ENCODE data around the gene PARVA. TPM values are rescaled to one million over a fixed set of nuclear protein-coding genes. Genes with fewer than 3 reads are reported as not detected.

The PARVA gene
- total RNA-seq, 2 experiments from 2014 or later, result not detected

- intact Hi-C loops (cut with micrococcal nuclease; ENCODE audit: unreplicated experiment), result no loop called here
- CTCF ChIA-PET (ENCODE audit: unreplicated experiment), result no interaction called here
- H3K9me3 ChIP-seq (ENCODE audit: low read length), result no peaks in the 10 kb centered on the region
- no peaks in the 10 kb centered on the region for H4K20me1 ChIP-seq (ENCODE audit: insufficient read depth, low read length)
- no peaks in the 10 kb centered on the region for H3K36me3 ChIP-seq (ENCODE audit: insufficient read depth, low read length)
- H3K27ac ChIP-seq (ENCODE audit: low read depth, low read length, poor library complexity, severe bottlenecking), result no peak overlapping the region
- H3K4me2 ChIP-seq (ENCODE audit: low read length), result no peak overlapping the region
- POLR2A ChIA-PET, result no interaction called here
- no peak for DNase-seq (ENCODE audit: low spot score)
- no peaks in the 10 kb centered on the region for H3K79me2 ChIP-seq (ENCODE audit: insufficient read depth, low read depth, low read length)
- no peaks in the 10 kb centered on the region for H3K9me2 ChIP-seq (ENCODE audit: insufficient read depth, low read length)
- no peak overlapping the region for H3K4me3 ChIP-seq (ENCODE audit: low read depth, low read length, poor library complexity, severe bottlenecking)
- no peak overlapping the region for H2AFZ ChIP-seq (ENCODE audit: low read length)
- no peak for TF ChIP-seq CTCF (conservative IDR thresholded peaks at IDR 0.05; ENCODE audit: low read length)
- no peak for TF ChIP-seq EZH2phosphoT487 (IDR thresholded peaks at IDR 0.05; ENCODE audit: borderline replicate concordance, low read depth, low read length)
- no peaks in the 10 kb centered on the region for H3K4me1 ChIP-seq (ENCODE audit: insufficient read depth, low read length, poor library complexity, severe bottlenecking)
- no TSS peak for BruUV-seq (replicated peaks)
These were observed 25.3 kb downstream of the PARVA start for GRCh38 chr11:12402691-12403120.

GRCh38 chr11:12403122-12403996 lies 26.0 kb downstream of the PARVA start:
- BruUV-seq (replicated peaks), result no TSS peak
- TF ChIP-seq CTCF (conservative IDR thresholded peaks at IDR 0.05; ENCODE audit: low read length) (no peak), EZH2phosphoT487 (IDR thresholded peaks at IDR 0.05; ENCODE audit: borderline replicate concordance, low read depth, low read length) (no peak)
- POLR2A ChIA-PET, result no interaction called here
- Histone ChIP-seq H3K9me2 (ENCODE audit: insufficient read depth, low read length) (no peaks in the 10 kb centered on the region), H3K4me1 (ENCODE audit: insufficient read depth, low read length, poor library complexity, severe bottlenecking) (no peaks in the 10 kb centered on the region), H3K4me2 (ENCODE audit: low read length) (no peak overlapping the region), H3K36me3 (ENCODE audit: insufficient read depth, low read length) (no peaks in the 10 kb centered on the region), H3K27ac (ENCODE audit: low read depth, low read length, poor library complexity, severe bottlenecking) (no peak overlapping the region), H2AFZ (ENCODE audit: low read length) (no peak overlapping the region), H3K4me3 (ENCODE audit: low read depth, low read length, poor library complexity, severe bottlenecking) (no peak overlapping the region), H3K9me3 (ENCODE audit: low read length) (no peaks in the 10 kb centered on the region), H3K79me2 (ENCODE audit: insufficient read depth, low read depth, low read length) (no peaks in the 10 kb centered on the region), H4K20me1 (ENCODE audit: insufficient read depth, low read length) (no peaks in the 10 kb centered on the region)
- DNase-seq (ENCODE audit: low spot score), result no peak
- intact Hi-C loops (cut with micrococcal nuclease; ENCODE audit: unreplicated experiment), result no loop called here
- CTCF ChIA-PET (ENCODE audit: unreplicated experiment), result no interaction called here

GRCh38 chr11:12403997-12404350 lies 26.6 kb downstream of the PARVA start:
- intact Hi-C loops (cut with micrococcal nuclease; ENCODE audit: unreplicated experiment), result no loop called here
- H3K36me3 ChIP-seq (ENCODE audit: insufficient read depth, low read length), result no peaks in the 10 kb centered on the region
- no peak overlapping the region for H3K27ac ChIP-seq (ENCODE audit: low read depth, low read length, poor library complexity, severe bottlenecking)
- H3K4me1 ChIP-seq (ENCODE audit: insufficient read depth, low read length, poor library complexity, severe bottlenecking), result no peaks in the 10 kb centered on the region
- H3K4me3 ChIP-seq (ENCODE audit: low read depth, low read length, poor library complexity, severe bottlenecking), result no peak overlapping the region
- BruUV-seq (replicated peaks), result no TSS peak
- DNase-seq (ENCODE audit: low spot score), result no peak
- POLR2A ChIA-PET, result no interaction called here
- no peaks in the 10 kb centered on the region for H3K9me3 ChIP-seq (ENCODE audit: low read length)
- H4K20me1 ChIP-seq (ENCODE audit: insufficient read depth, low read length), result no peaks in the 10 kb centered on the region
- H3K79me2 ChIP-seq (ENCODE audit: insufficient read depth, low read depth, low read length), result no peaks in the 10 kb centered on the region
- CTCF ChIA-PET (ENCODE audit: unreplicated experiment), result no interaction called here
- H3K4me2 ChIP-seq (ENCODE audit: low read length), result no peak overlapping the region
- TF ChIP-seq CTCF (conservative IDR thresholded peaks at IDR 0.05; ENCODE audit: low read length) (no peak), EZH2phosphoT487 (IDR thresholded peaks at IDR 0.05; ENCODE audit: borderline replicate concordance, low read depth, low read length) (no peak)
- H3K9me2 ChIP-seq (ENCODE audit: insufficient read depth, low read length), result no peaks in the 10 kb centered on the region
- no peak overlapping the region for H2AFZ ChIP-seq (ENCODE audit: low read length)
